Daoy (cell line): ENCODE data around the gene FLRT1. TPM values are rescaled to one million over a fixed set of nuclear protein-coding genes. Genes with fewer than 3 reads are reported as not detected.

ENCODE experiments used
- DNase-seq: peaks from one replicate; pipeline ENCODE4 v3.0.0-alpha.2; 2015; ENCODE audit warnings: low read depth
- total RNA-seq: library from RNA; depleted of rRNA; stranded (reverse); fragments of >200 nt; shearing (Covaris generic); gene quantifications from 2 replicates; pipeline ENCODE4 v1.2.3, GENCODE V29; 2014

FLRT1 gene
- total RNA-seq, 1 experiment from 2014 or later, result not detected

- peak; percentile 62 for DNase-seq
Measured at GRCh38 chr11:64007160-64007628, 28.5 kb upstream of the FLRT1 start.

- DNase-seq, result no peak
Measured at GRCh38 chr11:64007629-64008282, 28.0 kb upstream of the FLRT1 start.

- no peak for DNase-seq
Measured at GRCh38 chr11:64008283-64008913, 27.3 kb upstream of the FLRT1 start.

- DNase-seq, result no peak
Measured at GRCh38 chr11:64008914-64009633, 26.7 kb upstream of the FLRT1 start.

- no peak for DNase-seq
Measured at GRCh38 chr11:64009710-64010109, 26.0 kb upstream of the FLRT1 start.

- DNase-seq, result no peak
Measured at GRCh38 chr11:64010783-64011182, 24.9 kb upstream of the FLRT1 start.

- no peak for DNase-seq
Measured at GRCh38 chr11:64011371-64011770, 24.4 kb upstream of the FLRT1 start.

- no peak for DNase-seq
Measured at GRCh38 chr11:64013141-64013896, 22.4 kb upstream of the FLRT1 start.

GRCh38 chr11:64014356-64014755 is 21.4 kb upstream of the FLRT1 start:
- DNase-seq, result no peak

GRCh38 chr11:64015510-64015909 is 20.2 kb upstream of the FLRT1 start:
- DNase-seq, result no peak

- DNase-seq, result no peak
Measured at GRCh38 chr11:64015935-64016845, 19.5 kb upstream of the FLRT1 start.

- no peak for DNase-seq
Measured at GRCh38 chr11:64017945-64018224, 17.8 kb upstream of the FLRT1 start.

GRCh38 chr11:64018310-64018709 is 17.4 kb upstream of the FLRT1 start:
- no peak for DNase-seq

- no peak for DNase-seq
Measured at GRCh38 chr11:64019106-64020037, 16.4 kb upstream of the FLRT1 start.

- DNase-seq, result no peak
Measured at GRCh38 chr11:64020976-64021756, 14.6 kb upstream of the FLRT1 start.

- DNase-seq, result no peak
Measured at GRCh38 chr11:64021757-64022093, 14.0 kb upstream of the FLRT1 start.

- DNase-seq, result no peak
Measured at GRCh38 chr11:64022125-64022784, 13.5 kb upstream of the FLRT1 start.

- DNase-seq, result no peak
Measured at GRCh38 chr11:64023712-64024710, 11.7 kb upstream of the FLRT1 start.
